ENCODE results near the gene CACUL1. TPM values are rescaled to one million over a fixed set of nuclear protein-coding genes. Genes with fewer than 3 reads are reported as not detected.
"Not testable (repeated sequence)": the region's sequence is repeated elsewhere in the genome, so short reads cannot be mapped to it uniquely, and the experiment has no call there.

The CACUL1 gene
- total RNA-seq, 1 donor from 2014 or later, result 38.8 TPM

GRCh38 chr10:118687472-118687871, 67.3 kb downstream of the CACUL1 start:
- DNase-seq (ENCODE audit: low spot score), result no peak

- no peak for DNase-seq (ENCODE audit: low spot score)
Measured at GRCh38 chr10:118682533-118682932, 72.2 kb downstream of the CACUL1 start.

- no peak for DNase-seq (ENCODE audit: low spot score)
Measured at GRCh38 chr10:118680197-118680596, 74.6 kb downstream of the CACUL1 start.

GRCh38 chr10:118674226-118674919, 80.4 kb downstream of the CACUL1 start:
- DNase-seq (ENCODE audit: low spot score), result no peak

GRCh38 chr10:118672766-118673715, 81.7 kb downstream of the CACUL1 start:
- no peak for DNase-seq (ENCODE audit: low spot score)

- no peak for DNase-seq (ENCODE audit: low spot score)
Measured at GRCh38 chr10:118672153-118672552, 82.6 kb downstream of the CACUL1 start.

- DNase-seq (ENCODE audit: low spot score), result not testable (repeated sequence)
Measured at GRCh38 chr10:118671221-118671620, 83.5 kb downstream of the CACUL1 start.

- no peak for DNase-seq (ENCODE audit: low spot score)
Measured at GRCh38 chr10:118670472-118671124, 84.2 kb downstream of the CACUL1 start.

- DNase-seq (ENCODE audit: low spot score), result no peak
Measured at GRCh38 chr10:118669835-118670234, 84.9 kb downstream of the CACUL1 start.

- DNase-seq (ENCODE audit: low spot score), result peak; percentile 73
Measured at GRCh38 chr10:118669020-118669791, 85.6 kb downstream of the CACUL1 start.

GRCh38 chr10:118668228-118668952, 86.4 kb downstream of the CACUL1 start:
- no peak for DNase-seq (ENCODE audit: low spot score)

GRCh38 chr10:118667732-118668131, 87.0 kb downstream of the CACUL1 start:
- DNase-seq (ENCODE audit: low spot score), result no peak

- DNase-seq (ENCODE audit: low spot score), result no peak
Measured at GRCh38 chr10:118666350-118666749, 88.4 kb downstream of the CACUL1 start.

- no peak for DNase-seq (ENCODE audit: low spot score)
Measured at GRCh38 chr10:118664321-118664720, 90.4 kb downstream of the CACUL1 start.

GRCh38 chr10:118663176-118663575, 91.6 kb downstream of the CACUL1 start:
- DNase-seq (ENCODE audit: low spot score), result no peak

GRCh38 chr10:118662228-118663035, 92.3 kb downstream of the CACUL1 start:
- DNase-seq (ENCODE audit: low spot score), result no peak

GRCh38 chr10:118658762-118659161, 96.0 kb downstream of the CACUL1 start:
- DNase-seq (ENCODE audit: low spot score), result no peak

GRCh38 chr10:118658168-118658567, 96.6 kb downstream of the CACUL1 start:
- not testable (repeated sequence) for DNase-seq (ENCODE audit: low spot score)

- DNase-seq (ENCODE audit: low spot score), result not testable (repeated sequence)
Measured at GRCh38 chr10:118645294-118645693, 109.5 kb downstream of the CACUL1 start.

- DNase-seq (ENCODE audit: low spot score), result no peak
Measured at GRCh38 chr10:118642228-118642627, 112.5 kb downstream of the CACUL1 start.
